ENCODE data around the gene UCHL3. TPM values are rescaled to one million over a fixed set of nuclear protein-coding genes. Genes with fewer than 3 reads are reported as not detected.
A peak's percentile ranks its signal among the peaks of the same experiment; 100 is the strongest.

Gene UCHL3
- total RNA-seq, 1 donor from 2014 or later: 20.6 TPM

DNA sequence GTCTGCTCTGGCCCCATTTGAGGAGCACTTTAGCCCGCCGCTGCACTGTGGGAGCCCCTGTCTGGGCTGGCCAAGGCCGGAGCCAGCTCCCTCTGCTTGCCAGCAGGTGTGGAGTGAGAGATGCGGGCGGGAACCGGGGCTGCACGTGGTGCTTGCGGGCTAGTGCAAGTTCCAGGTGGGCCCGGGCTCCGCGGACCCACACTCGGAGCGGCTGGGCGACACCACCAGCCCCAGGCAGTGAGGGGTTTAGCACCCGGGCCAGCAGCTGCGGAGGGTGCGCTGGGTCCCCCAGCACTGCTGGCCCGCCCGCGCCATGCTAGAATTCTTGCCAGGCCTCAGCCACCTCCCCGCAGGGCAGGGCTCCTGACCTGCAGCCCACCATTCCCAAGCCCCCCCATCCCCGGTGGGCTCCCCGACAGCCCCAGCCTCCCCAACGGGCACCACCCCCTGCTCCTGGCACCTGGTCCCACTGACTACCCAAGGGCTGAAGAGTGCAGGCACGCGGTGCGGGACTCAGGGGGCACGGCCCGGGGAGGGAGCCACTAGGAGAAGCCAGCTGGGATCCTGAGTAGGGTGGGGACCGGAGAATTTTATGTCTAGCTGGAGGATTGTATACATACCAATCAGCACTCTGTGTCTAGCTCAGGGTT is 31.0 kb upstream of the UCHL3 start:
- no peak for DNase-seq (ENCODE audit: extremely low spot score, unreplicated experiment)
- no peaks in the 10 kb centered on the region for H3K27me3 Mint-ChIP-seq (ENCODE audit: unreplicated experiment)
- no peaks in the 10 kb centered on the region for H3K36me3 Mint-ChIP-seq (ENCODE audit: unreplicated experiment)
- peaks cover 18% of the 10 kb centered on the region for H3K9me3 Mint-ChIP-seq (ENCODE audit: unreplicated experiment)
- H3K4me1 Mint-ChIP-seq (ENCODE audit: unreplicated experiment): no peaks in the 10 kb centered on the region
- no peak overlapping the region for H3K4me3 Mint-ChIP-seq (ENCODE audit: unreplicated experiment)
- TF ChIP-seq, protein P1, sequence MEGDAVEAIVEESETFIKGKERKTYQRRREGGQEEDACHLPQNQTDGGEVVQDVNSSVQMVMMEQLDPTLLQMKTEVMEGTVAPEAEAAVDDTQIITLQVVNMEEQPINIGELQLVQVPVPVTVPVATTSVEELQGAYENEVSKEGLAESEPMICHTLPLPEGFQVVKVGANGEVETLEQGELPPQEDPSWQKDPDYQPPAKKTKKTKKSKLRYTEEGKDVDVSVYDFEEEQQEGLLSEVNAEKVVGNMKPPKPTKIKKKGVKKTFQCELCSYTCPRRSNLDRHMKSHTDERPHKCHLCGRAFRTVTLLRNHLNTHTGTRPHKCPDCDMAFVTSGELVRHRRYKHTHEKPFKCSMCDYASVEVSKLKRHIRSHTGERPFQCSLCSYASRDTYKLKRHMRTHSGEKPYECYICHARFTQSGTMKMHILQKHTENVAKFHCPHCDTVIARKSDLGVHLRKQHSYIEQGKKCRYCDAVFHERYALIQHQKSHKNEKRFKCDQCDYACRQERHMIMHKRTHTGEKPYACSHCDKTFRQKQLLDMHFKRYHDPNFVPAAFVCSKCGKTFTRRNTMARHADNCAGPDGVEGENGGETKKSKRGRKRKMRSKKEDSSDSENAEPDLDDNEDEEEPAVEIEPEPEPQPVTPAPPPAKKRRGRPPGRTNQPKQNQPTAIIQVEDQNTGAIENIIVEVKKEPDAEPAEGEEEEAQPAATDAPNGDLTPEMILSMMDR (IDR thresholded peaks at IDR 0.05): no peak
- no peak overlapping the region for H3K27ac Mint-ChIP-seq (ENCODE audit: unreplicated experiment)

DNA sequence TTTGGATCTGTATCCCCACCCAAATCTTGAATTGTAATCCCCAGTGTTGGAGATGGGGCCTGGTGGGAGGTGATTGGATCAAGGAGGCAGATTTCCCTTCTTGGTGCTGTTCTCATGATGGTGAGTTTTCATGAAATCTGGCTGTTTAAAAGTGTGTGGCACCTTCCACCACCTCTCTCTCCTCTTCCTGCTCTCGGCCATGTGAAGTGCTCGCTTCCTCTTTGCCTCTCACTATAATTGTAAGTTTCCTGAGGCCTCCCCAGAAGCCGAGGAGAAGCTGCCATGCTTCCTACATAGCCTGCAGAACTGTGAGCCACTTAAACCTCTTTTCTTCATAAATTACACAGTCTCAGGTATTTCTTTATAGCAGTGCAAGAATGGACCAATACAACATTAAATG is 27.6 kb upstream of the UCHL3 start:
- TF ChIP-seq, protein P1 (IDR thresholded peaks at IDR 0.05): no peak
- no peak overlapping the region for H3K4me3 Mint-ChIP-seq (ENCODE audit: unreplicated experiment)
- H3K27me3 Mint-ChIP-seq (ENCODE audit: unreplicated experiment): no peaks in the 10 kb centered on the region
- no peak for DNase-seq (ENCODE audit: extremely low spot score, unreplicated experiment)
- H3K4me1 Mint-ChIP-seq (ENCODE audit: unreplicated experiment): no peaks in the 10 kb centered on the region
- H3K27ac Mint-ChIP-seq (ENCODE audit: unreplicated experiment): no peak overlapping the region
- peaks cover 12% of the 10 kb centered on the region for H3K9me3 Mint-ChIP-seq (ENCODE audit: unreplicated experiment)
- peaks cover 15% of the 10 kb centered on the region for H3K36me3 Mint-ChIP-seq (ENCODE audit: unreplicated experiment)

DNA sequence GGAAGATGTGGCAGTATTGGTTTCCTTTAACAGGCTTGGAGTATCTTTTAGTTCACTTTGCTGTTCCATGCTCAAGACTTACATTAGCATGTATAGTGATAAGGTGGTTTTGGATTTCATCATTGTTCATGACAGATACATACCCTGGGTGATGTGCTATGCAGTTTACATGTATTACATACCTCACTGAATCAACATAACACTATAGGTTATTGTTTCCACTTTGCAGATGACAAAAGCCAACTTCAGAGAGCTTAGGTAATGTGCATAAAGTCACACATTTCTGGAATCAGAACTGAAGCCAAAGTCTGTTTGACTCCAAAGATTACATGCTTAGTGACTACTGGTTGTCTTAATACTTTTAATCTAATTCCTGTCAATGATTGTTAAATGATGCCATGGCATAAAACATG is 19.0 kb upstream of the UCHL3 start:
- no peak for DNase-seq (ENCODE audit: extremely low spot score, unreplicated experiment)
- Mint-ChIP-seq H3K4me1 (ENCODE audit: unreplicated experiment) (peaks cover 3% of the 10 kb centered on the region), H3K9me3 (ENCODE audit: unreplicated experiment) (no peaks in the 10 kb centered on the region), H3K36me3 (ENCODE audit: unreplicated experiment) (peaks cover 28% of the 10 kb centered on the region), H3K27me3 (ENCODE audit: unreplicated experiment) (no peaks in the 10 kb centered on the region), H3K27ac (ENCODE audit: unreplicated experiment) (no peak overlapping the region), H3K4me3 (ENCODE audit: unreplicated experiment) (no peak overlapping the region)
- TF ChIP-seq, protein P1 (IDR thresholded peaks at IDR 0.05): no peak

DNA sequence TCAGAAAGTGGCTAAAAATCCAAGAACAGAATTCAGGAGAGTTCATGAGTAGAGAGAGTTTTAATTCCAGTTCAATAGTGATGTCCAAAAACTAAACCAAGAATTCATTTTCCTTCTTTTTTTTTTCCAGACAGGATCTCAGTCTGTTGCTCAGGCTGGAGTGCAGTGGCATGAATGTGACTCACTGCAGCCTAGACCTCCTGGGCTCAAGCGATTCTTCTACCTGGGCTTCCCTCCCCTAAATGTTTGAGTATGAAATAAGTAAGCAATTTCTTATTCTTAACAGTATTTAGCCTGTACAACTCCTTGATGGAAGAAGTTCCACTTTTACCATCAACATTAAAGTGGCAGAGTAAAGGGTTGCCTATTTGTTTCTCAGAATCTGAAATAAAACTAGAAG is 15.7 kb upstream of the UCHL3 start:
- Mint-ChIP-seq H3K4me1 (ENCODE audit: unreplicated experiment) (peaks cover 20% of the 10 kb centered on the region), H3K36me3 (ENCODE audit: unreplicated experiment) (peaks cover 13% of the 10 kb centered on the region), H3K4me3 (ENCODE audit: unreplicated experiment) (no peak overlapping the region), H3K27ac (ENCODE audit: unreplicated experiment) (no peak overlapping the region), H3K9me3 (ENCODE audit: unreplicated experiment) (no peaks in the 10 kb centered on the region), H3K27me3 (ENCODE audit: unreplicated experiment) (no peaks in the 10 kb centered on the region)
- no peak for DNase-seq (ENCODE audit: extremely low spot score, unreplicated experiment)
- TF ChIP-seq, protein P1 (IDR thresholded peaks at IDR 0.05): no peak

DNA sequence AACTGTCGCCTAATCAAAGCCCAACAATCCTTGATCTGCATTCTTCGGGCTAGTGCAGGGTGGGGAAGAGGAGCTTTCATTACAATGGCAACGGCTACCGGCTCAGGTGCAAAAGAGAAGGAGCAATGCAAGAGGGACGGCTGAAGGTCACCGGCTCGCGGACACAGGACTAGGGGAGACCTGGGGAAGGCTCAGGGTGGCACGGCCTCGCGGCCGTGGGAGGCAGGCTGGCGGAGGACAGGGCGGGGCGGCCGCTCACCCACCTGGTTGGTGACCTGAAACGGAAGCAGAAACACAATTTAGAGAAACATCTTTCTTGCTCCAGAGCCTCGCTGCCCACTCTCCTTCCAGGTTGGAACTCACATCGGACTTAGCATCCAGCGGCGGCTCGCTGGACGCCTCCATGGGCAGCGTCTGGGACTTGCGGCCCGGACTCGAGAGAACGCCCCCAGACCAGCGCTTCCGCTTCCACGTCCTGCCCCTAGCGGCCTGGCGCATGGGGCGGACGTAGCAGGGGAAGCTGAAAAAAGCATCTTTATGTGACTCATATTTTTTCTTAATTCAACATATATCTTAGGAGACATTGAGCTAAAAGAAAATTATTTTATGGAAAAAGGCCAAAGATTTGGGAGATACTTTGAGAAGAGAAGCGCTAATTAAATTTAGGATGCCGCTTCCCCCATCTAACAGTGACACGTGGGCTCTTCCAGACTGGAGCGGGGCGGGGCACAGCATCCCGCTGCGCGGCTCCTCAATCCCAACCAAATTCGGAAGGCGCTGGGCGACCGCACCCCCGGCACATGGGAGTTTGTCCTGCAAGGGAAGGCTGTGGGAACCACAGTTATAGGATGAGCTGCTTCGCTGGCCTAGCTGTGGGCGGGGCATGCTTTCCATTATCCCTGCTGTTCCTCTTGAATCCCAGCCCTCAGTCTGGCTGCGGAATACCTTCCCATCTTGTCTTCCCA is 11.9 kb upstream of the UCHL3 start, which contains the start of gene COMMD6:
Gene COMMD6 (minus strand): TSS at position 441 of the 965 bp plus-strand sequence. CDS start 36 bp downstream, at position 405.
- peak within 1 kb of the TSS; percentile 99 for H3K4me3 Mint-ChIP-seq (ENCODE audit: unreplicated experiment)
- TF ChIP-seq, protein P1 (IDR thresholded peaks at IDR 0.05): peak; percentile 35
- H3K27me3 Mint-ChIP-seq (ENCODE audit: unreplicated experiment): no peaks in the 10 kb centered on the region
- DNase-seq (ENCODE audit: extremely low spot score, unreplicated experiment): peak; percentile 90
- H3K36me3 Mint-ChIP-seq (ENCODE audit: unreplicated experiment): peaks cover 7% of the 10 kb centered on the region
- peak within 1 kb of the TSS; percentile 95 for H3K27ac Mint-ChIP-seq (ENCODE audit: unreplicated experiment)
- peaks cover 20% of the 10 kb centered on the region for H3K4me1 Mint-ChIP-seq (ENCODE audit: unreplicated experiment)
- no peaks in the 10 kb centered on the region for H3K9me3 Mint-ChIP-seq (ENCODE audit: unreplicated experiment)
